HCT116 (cell line): ENCODE data around the gene MRPL42.

ENCODE experiments used
- CEBPB ChIP-seq: IDR thresholded peaks from 2 replicates; pipeline ENCODE4 v1.6.1; 2012; ENCODE audit warnings: low read depth
- CTCF ChIP-seq, 3 experiments: fragments of 200-600 bp in 1 of 3; sonication (generic) in 1 of 3; IDR thresholded peaks in 2 of 3; conservative IDR thresholded peaks in 1 of 3; 2 replicates each; pipeline ENCODE4 v1.5.1; 2012 to 2017; ENCODE audit warnings: low read depth in 2 of 3, low read length in 2 of 3, antibody characterized with exemption in 1 of 3, borderline replicate concordance in 1 of 3, control low read depth in 1 of 3, mild to moderate bottlenecking in 1 of 3, mixed read lengths in 1 of 3, mixed run types in 1 of 3, moderate library complexity in 1 of 3; ENCODE audit not compliant: insufficient read depth in 1 of 3
- EGR1 ChIP-seq: IDR thresholded peaks from 2 replicates; pipeline ENCODE4 v1.6.1; 2012; ENCODE audit warnings: low read depth
- EZH2 ChIP-seq: fragments of 200-600 bp; sonication (generic); IDR thresholded peaks from 2 replicates; pipeline ENCODE4 v1.6.1; 2017; ENCODE audit warnings: antibody characterized with exemption, mixed run types
- EZH2phosphoT487 ChIP-seq: fragments of 200-600 bp; IDR thresholded peaks from 2 replicates; pipeline ENCODE4 v1.6.1; 2018; ENCODE audit warnings: antibody characterized with exemption, borderline replicate concordance
- JUND ChIP-seq: IDR thresholded peaks from 2 replicates; pipeline ENCODE4 v1.6.1; 2012
- POLR2A ChIP-seq: IDR thresholded peaks from 2 replicates; pipeline ENCODE4 v1.7.0; 2011; ENCODE audit warnings: borderline replicate concordance; ENCODE audit not compliant: insufficient read depth, insufficient read length; ENCODE audit errors: extremely low read depth
- POLR2AphosphoS5 ChIP-seq: IDR thresholded peaks from 2 replicates; pipeline ENCODE4 v1.6.1; 2011; ENCODE audit warnings: mild to moderate bottlenecking, low read depth, low read length, moderate library complexity
- SP1 ChIP-seq: IDR thresholded peaks from 2 replicates; pipeline ENCODE4 v1.6.1; 2012; ENCODE audit warnings: low read depth
- SRF ChIP-seq: IDR thresholded peaks from 2 replicates; pipeline ENCODE4 v1.6.1; 2012; ENCODE audit warnings: low read depth
- YY1 ChIP-seq: IDR thresholded peaks from 2 replicates; pipeline ENCODE4 v1.6.1; 2011; ENCODE audit warnings: low read length, low read depth, moderate library complexity, mild to moderate bottlenecking; ENCODE audit not compliant: insufficient replicate concordance; ENCODE audit errors: extremely low read depth

GRCh38 chr12:93540466-93540865 lies 73.2 kb downstream of the MRPL42 start:
- TF ChIP-seq CTCF (IDR thresholded peaks at IDR 0.05 in 2 of 3, conservative IDR thresholded peaks at IDR 0.05 in 1 of 3; ENCODE audit: borderline replicate concordance in 1 of 3, insufficient read depth in 1 of 3, low read depth in 2 of 3, low read length in 2 of 3), result no peak
- no peak for TF ChIP-seq EZH2
- no peak for TF ChIP-seq POLR2A
- TF ChIP-seq CEBPB, result no peak
- no peak for TF ChIP-seq SP1
- TF ChIP-seq JUND, result no peak
- no peak for TF ChIP-seq EZH2phosphoT487
- no peak for TF ChIP-seq EGR1
- TF ChIP-seq SRF, result no peak
- TF ChIP-seq POLR2AphosphoS5, result no peak
- no peak for TF ChIP-seq YY1
